HG03139 (cell line): ENCODE measurements around the gene FIG4.
"Not testable (repeated sequence)": the region's sequence is repeated elsewhere in the genome, so short reads cannot be mapped to it uniquely, and the experiment has no call there.

Experiments
- ATAC-seq: cut with Tn5 transposase; IDR thresholded peaks from one replicate; pipeline ENCODE4 v1.9.1; 2021; ENCODE audit not compliant: unreplicated experiment

The FIG4 gene

DNA sequence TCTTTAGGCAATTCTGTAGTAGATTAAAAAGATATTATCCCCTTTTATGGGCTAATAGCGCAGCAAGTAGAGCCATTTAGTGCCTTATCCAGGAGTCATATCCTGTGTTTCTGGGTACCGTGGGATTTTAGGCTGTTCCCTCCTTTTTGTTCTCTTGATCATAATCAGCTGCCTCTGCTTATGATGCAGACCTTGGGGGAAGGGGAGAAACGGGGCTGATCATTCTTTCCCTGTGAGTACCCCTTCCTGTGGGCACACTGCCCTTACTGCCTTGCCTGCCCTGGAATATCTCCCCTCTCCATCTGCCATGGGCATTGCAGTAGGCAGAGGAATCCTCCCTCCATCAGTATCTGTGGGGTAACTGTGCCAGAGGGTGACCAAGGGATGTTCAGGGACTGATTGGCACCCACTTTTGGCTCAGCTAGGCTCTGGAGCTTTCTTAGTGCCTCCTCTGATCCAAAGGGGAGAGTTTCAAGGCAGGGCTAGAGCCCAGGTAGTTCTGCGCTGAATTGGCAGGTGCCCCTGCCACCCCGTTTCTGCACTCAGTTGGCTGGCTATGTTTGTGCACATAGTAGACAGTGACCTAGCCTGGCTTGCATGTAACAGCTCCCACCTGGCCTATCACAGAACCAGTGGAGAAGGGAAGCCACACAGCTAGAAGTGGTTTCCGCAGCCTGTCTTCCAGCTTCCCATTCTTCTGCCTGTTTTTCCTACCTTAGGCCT lies 103.3 kb downstream of the FIG4 start:
- ATAC-seq, result no peak

DNA sequence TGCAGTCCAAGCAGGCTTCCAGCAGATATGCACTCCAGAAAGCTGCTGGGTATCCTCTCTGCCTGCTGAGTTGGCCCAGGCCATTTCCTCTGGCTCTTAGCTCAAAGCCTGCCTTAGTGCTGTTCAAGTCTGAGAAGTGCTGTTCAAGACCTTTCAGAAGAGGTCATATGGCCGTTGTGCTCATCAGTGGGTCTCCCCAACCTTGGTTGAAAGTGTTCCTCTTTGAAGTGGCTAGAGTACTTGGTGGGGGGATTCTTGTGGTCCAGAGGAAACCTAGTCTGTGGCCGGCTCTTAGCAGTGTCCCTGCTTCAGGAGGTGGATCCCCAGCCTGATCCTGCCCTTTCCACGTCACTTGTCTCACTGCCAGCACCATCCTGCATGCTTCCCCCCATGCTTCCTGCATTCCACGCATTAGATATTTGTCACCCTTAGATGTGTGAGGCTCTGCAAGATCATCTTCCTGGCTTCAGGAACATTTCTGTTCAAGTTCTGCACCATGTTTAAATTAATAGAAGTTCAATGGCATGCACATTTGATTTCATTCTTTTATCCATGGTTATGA lies 105.0 kb downstream of the FIG4 start:
- no peak for ATAC-seq

DNA sequence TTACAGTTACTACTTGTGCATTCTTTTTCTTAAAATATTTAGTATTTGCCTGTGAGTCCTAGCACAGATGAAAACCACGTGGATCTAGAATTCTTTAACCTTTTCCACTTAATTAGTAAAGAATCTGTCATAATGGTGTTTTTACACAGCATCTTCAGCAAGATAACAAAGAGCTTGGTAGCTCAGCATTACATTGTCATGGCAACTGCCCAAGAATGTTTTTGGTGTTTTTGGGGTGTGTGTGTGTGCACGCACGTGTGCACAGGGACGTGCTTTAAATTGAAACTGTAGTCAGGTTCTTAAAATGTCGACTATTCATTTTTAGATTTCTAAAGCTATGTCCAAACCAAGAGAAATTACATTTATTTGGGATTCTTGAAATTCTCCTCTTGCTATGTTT lies 108.0 kb downstream of the FIG4 start:
- ATAC-seq, result no peak

DNA sequence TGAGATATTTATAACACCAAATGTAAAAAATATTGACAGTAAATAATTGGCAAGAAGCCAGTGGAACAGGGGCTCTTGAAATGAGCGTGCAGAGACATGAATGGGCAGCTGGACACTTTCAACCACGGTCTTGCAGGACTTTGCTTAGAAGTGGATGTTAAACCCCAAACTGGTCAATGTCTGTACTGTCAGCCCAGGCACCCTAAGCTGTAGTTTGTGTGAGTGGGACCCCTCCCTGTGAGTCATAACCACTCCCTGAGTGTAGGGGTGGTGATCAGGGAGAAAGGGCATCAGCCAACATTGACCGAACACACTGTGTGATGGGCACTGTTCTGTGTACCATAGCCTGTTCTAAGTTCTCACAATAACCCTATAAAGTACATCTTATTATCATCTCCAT lies 108.6 kb downstream of the FIG4 start:
- ATAC-seq, result no peak

DNA sequence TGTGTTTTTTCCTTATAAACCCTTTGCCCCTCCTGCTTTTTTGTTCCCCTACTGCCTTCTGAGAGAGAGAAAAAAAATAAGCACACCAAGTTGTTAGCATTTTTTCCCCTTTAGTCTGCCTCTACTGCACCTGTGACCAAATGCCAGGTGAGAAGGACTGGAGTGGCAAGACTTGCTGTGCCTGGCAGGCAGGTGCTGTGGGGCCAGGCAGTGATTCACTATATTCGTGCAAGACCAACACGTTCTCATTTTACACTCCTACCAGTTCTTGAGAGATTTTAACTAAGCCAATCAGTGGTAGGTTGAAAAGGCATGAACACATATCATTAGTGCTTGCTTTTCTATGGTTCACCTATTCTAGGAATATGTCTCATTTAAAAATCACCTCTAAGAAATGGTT lies 109.7 kb downstream of the FIG4 start:
- ATAC-seq, result no peak

DNA sequence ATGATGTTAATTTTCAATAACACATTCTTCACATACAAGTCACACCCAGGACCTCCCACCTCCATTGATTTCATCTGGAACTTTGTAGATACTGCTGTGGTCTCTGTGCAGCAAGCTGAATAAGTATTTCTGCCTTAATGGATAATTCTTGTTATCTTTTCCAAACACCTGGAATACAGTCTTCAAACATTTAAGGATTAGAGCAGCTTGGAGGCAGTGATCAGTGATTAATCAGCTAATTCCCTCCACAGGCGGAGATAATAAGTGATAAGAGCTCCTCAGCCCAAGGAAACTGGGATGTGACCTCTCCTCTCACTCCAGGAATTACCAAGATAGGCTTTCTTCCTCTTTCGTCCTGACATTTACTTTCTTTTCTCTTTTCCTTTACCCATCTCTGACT lies 110.7 kb downstream of the FIG4 start:
- no peak for ATAC-seq

DNA sequence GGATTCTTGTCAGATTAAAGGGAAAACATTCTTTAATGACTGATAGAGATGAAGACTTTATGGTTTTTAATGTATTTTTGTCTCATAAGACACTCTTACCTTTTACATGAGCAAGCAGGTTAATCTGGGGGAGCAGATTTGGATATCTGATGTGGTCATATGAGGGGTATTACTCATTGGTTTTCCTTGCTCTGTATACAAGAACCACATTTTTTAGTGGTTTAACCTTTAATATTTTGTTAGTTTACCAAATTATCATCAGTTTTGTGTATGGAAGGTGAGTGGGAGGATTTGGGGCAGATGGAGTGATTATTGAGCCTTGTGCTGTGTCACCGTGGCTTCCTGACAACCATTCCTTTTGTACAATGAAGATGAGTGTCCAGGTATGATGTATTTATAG lies 112.9 kb downstream of the FIG4 start:
- no peak for ATAC-seq

DNA sequence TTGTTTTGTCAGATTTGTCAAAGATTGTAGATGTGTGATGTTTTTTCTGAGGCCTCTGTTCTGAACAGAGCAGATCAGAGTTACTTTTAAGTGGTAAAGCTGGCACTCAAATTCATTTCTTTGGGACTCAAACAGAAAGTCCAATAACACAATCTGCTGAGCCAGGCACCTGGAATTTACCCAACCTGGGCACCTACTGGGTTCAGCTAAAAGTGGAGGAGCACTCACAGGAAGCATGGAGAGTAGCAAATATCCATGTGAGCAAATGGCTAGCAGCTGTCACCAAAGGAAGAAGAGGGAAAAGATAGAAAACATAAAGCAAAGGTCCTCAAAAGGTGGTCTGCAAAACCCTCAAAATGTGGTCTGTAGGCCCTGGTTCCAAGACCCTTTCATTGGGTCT lies 116.8 kb downstream of the FIG4 start:
- ATAC-seq, result no peak

DNA sequence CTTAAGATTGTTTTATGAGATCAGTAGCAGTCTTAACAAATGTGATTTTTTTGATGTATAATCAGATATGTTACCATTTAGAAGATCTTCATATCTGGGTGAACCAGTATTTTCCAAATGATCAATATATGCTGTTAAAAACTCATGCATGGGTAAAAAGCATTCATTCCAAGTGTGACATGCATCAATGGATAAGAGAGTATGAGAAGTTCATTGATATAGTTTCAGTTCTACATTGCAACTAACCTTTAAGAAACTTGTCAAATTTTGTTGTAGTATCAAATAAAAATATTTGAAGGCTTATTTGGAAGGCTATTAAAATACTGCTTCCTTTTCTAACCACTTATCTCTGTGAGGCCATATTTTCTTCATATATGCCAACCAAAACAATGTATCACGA lies 117.7 kb downstream of the FIG4 start:
- no peak for ATAC-seq

DNA sequence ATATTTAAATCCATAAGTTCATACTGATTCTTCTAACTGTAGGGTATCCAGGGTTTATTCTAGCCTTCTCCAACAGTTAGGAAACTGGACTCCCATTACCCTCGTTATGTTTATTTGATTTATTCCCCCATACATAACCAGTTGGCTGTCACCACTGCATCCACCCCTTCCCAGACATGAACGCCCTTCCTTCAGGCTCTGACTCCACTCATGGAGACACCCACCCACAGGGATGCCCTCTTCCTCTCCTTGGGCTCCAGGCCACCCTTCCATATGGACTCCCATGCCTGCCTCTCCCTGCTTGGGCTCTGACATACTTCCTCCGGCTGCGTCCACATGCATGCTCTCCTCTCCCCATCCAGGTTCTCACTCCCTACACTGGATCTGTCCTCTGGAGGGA lies 124.0 kb downstream of the FIG4 start:
- ATAC-seq, result no peak

DNA sequence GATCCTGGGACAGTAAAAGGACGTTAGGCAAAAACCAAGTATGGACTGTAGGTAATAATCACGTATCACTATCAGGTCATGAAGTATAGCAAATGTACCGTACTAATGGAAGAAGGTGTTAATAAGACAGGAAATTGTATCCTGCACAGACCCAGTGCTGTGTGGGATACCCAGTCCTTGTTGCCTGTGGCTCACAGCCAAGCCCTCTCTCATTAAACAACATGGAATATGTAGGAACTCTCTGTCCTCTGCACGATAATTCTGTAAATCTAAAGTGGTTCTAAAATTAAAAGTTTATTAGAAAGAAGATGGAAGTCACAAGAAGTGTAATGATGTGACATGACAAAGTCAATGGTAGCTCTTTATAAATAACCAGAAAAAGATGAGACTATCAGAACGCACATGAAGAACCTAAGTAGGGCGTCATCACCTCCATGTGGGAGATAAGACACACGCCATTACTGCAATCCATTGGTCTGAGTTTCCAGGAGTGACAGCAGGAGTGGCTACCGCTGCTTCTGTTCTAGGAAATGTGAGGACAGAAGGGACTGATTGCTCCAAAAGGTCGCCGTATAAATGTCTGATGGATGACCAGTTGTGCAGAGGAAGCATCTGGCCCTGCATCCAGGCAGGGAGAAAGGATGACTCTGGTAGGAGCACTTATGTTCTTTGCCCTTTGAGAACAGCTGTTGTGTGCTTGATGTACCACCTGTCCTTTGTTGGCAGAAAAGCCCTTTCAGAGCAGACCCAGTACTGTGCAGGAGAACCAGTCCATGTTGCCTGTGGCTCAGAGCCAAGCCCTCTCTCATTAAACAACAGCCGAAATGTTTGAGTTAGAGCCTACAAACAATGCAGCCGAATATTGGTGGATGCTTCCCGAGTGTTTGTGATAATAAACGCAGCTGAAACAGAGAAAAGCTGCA lies 125.6 kb downstream of the FIG4 start:
- no peak for ATAC-seq

DNA sequence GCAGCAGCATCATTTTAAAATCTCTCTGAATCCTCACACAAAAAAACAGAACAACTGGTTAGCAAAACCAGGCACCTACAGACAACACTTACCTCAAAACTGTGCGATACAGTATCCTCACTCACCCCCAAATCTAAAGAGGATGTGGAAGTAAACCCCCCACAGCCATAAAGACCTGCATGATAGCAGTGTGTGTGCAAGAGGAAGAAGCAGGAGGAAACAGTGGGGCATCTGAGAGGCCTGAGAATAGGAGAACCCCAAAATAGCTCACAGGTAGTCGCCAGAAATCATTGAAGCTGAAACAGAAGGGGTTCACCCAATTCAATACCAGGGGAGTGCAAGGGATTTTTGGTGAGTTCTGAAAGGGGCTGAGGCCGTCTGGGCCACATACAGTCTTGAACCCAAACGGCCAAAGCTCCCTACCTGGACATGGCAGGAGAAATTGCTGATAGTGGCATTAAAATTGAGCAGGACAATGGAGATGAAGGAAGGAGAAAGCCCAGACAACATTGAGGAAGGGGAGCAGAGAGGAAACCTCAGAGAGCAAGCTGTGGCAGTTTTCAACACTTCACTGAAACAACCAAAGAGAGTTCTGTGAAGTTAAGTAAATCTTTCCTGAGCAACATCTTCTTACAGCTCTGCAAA lies 129.7 kb downstream of the FIG4 start:
- no peak for ATAC-seq

DNA sequence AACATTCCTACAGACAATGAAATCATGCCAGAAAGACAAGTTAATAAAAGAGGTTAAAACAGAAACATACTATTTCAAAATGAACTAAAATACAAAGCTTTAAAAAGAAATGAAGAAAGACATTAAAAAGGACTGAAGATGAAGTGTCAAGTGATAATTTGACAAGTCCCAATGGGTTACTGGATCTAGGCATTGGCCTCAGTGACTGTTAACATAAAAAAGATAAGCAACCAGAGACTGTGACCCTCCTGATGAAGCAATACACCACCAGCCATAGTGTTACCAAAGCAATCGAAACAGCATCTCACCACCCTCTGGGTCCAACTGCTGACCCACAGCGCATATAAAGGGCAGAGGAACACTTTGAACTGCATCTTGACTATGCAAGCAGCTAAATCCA lies 130.3 kb downstream of the FIG4 start:
- ATAC-seq, result no peak

DNA sequence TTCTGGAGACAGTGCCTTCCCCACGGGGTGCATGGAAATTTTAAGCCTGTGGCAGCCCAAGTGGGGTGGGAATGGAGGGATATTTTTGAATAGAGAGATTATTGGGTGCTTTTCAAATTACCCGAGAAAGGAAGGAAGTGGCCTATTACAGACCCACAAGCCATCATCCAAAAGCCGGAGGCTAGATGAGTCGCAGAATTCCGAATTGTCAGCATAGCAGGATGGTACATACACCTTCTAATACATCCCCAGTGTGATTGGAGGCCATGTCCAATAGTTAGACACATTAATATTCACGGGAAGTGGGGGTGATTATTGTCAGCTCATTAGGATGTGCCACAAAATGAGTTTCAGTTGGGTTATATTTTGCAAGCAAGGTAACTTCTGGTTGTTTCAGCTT lies 133.0 kb downstream of the FIG4 start:
- ATAC-seq, result no peak

DNA sequence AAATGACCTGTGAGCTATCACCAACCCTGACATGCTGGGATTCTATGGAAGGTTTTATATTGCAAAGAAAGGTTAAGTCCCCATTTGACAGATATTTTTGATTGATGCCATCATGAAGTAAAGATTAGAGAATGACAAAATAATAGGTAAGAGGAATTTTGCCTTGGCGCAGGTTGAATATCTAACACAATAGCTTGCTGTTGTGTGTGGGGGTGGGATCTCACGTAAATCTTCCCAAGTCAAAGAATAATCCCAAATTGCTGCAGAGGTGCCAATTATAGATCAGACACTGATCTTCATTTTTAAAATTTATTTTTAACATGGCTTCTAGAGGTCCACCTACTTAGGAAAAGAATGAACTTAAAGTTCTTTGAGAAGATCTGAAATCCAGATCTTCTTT lies 135.5 kb downstream of the FIG4 start:
- no peak for ATAC-seq

DNA sequence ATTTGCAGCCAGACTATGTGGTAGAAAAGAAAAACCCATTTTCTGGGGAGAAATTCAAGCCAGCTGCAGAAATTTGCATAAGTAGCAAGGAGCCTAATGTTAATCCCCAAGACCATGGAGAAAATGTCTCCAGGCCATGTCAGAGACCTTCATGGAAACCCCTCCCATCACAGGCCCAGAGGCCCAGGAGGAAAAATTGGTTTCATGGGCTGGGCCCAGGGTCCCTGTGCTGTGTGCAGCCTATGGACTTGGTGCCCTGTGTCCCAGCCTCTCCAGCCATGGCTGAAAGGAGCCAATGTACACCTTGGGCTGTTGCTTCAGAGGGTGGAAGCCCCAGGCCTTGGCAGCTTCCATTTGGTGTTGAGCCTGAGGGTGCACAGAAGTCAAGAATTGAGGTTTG lies 140.3 kb downstream of the FIG4 start:
- not testable (repeated sequence) for ATAC-seq

DNA sequence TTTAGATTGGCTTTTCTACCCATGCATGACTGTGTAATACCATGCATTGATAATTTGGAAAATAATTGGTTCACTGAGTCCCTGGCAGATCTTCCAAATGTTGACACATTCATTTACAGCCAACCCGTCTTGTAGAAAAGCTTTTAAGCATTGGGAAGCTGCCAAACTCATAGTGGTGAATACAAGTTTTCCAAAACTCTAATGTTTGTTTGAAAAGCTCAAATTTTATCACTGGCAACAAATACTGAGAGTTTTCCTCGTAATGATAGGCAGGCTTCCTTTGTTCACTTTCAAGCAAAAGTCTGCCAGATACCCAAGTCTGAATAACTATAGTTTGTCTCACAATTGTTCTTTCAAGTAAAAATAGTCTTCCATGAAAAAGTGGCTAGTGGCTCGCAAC lies 143.0 kb downstream of the FIG4 start:
- no peak for ATAC-seq

DNA sequence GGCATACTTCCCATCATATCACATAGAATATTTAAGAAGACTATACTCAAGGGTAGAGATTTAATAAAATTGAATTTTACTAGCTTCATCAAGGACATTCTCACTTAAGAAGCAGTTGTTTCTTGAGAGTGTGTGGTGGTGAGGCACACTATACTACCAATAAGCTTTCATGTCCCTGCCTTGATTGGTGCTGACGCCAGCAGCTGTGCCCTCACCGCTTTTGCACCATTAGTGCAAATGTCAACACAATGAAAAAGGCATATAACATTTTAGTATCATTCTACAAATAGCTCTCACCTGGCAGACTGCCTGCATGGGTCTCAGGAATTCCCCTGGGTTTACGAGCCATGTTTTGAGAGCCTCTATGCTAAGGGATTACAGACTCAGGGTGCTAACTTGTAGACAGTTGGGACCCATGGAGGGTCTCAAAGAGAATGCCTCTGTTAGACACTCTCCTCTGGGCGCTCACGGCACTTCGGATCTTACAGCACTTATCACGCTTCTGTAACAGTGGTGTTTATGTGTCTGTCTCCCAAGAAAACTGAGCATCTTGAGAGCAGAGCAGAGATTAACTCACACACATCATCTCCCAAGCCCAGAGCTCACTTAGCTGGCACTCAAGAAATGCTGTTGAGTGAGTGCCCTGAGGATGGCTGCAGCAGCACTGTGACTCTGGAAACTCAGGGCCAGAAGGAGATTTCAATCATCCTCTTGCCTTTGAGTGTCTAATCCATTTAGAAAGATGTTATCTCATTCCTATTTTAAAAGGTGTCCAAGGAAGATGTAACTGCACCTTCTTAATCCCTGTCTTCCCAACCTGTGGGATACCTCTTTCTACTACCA lies 143.7 kb downstream of the FIG4 start:
- no peak for ATAC-seq

DNA sequence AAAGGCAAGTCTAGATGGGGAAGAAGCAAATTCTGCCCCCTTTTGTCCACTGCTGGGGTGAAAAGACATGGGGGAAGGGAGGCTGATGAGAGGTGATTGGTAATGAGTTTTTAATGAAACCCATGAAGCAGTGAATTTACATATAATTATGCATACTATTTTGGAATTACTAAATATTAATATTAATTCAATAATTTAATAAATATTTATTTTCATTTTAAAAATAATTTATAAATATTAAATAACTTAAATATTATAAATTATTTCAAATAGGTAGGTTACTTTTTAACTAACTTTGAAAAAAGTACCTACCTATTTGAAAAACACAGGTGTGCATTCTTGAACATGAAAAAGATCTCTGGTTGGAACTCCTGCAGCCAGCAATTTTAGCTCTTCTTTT lies 148.9 kb downstream of the FIG4 start:
- ATAC-seq, result no peak

DNA sequence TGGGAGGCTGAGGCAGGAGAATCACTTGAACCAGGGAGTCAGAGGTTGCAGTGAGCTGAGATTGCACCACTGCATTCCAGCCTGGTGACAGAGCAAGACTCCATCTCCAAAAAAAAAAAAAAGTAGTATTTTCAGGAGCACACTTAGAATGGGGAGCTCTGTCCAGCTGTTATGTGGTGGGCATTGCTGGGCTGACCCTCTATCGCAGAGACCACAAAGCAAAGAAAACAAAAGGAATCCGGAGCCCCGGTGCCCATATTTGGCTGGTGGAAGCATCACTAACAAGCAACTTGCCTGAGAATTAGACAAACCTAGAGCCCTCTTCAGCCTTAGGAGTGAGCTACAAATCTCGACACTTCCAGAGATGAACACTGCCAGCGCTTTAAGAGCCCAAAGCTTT lies 149.7 kb downstream of the FIG4 start:
- ATAC-seq, result no peak

DNA sequence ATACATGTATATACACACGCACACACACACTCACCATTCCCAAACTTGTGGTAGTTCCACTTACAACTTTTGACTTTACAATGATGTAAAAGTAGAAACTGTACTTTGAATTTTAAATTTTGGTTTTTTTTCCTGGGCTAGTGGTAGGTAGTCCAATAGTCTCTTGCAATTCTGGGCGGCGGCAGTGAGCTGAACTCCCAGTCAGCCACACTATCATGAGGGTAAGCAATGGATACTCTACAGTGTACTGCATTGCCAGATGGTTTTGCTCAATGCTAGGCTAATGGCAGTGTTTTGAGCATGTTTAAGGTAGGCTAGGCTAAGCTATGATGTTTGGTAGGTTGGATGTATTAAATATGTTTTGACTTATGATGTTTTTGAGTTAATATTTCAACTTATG lies 150.8 kb downstream of the FIG4 start:
- ATAC-seq, result no peak
